ENCODE measurements around the gene STK39.

STK39 gene

DNA sequence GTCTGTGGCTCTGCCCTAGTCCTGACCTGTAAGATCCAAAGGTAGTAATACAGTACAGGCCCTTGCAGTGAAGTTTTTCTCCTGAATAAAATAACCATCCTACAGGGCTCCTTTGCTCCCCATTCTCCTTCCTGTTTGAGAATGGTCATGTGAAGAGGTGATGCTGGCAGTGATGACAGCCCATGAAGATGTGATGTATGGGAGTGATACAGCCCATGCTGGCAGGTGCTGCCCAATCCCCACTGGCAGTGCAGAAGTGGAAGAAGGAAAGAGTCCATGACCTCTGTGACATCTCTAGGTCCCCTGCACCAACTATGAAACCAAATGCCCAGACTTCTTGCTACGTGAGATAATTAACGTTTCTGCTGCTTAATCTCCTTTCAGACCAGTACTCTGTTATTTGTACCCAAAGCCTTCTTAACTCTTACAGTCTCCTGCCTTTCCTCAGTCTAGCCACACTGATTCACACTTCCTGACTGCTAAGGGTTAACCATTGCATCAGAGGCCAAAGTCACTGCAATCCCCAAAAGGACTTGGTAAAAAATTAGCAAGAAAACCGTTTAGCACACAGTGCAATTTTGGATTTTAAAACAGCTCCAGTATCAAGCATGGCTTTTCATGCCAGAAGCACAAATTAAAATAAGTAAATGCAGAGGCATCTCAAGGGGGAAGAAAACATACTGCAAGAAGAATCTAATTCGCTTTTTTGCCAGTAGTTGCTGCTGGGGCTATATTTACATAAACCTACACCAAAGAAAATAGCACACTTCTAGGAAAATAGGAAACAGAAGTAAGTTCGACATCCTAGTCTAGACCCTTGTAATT lies 98.0 kb downstream of the STK39 start:
- Histone ChIP-seq H3K9me3 (ENCODE audit: control insufficient read depth, low read length) (no peaks in the 10 kb centered on the region), H3K4me3 (ENCODE audit: insufficient read depth, low read depth, low read length) (no peak overlapping the region), H3K27ac (ENCODE audit: insufficient read depth, low read depth, low read length, poor library complexity, severe bottlenecking) (no peak overlapping the region), H3K27me3 (ENCODE audit: control insufficient read depth, insufficient read depth, low read length, poor library complexity, severe bottlenecking) (no peaks in the 10 kb centered on the region), H3K36me3 (ENCODE audit: control insufficient read depth, insufficient read depth, low read length) (no peaks in the 10 kb centered on the region), H3K4me1 (ENCODE audit: control insufficient read depth, insufficient read depth, low read length) (no peaks in the 10 kb centered on the region)
- WGBS, 2 experiments: 82 to 88% methylated on average over 5 of the region's 5 CpGs

DNA sequence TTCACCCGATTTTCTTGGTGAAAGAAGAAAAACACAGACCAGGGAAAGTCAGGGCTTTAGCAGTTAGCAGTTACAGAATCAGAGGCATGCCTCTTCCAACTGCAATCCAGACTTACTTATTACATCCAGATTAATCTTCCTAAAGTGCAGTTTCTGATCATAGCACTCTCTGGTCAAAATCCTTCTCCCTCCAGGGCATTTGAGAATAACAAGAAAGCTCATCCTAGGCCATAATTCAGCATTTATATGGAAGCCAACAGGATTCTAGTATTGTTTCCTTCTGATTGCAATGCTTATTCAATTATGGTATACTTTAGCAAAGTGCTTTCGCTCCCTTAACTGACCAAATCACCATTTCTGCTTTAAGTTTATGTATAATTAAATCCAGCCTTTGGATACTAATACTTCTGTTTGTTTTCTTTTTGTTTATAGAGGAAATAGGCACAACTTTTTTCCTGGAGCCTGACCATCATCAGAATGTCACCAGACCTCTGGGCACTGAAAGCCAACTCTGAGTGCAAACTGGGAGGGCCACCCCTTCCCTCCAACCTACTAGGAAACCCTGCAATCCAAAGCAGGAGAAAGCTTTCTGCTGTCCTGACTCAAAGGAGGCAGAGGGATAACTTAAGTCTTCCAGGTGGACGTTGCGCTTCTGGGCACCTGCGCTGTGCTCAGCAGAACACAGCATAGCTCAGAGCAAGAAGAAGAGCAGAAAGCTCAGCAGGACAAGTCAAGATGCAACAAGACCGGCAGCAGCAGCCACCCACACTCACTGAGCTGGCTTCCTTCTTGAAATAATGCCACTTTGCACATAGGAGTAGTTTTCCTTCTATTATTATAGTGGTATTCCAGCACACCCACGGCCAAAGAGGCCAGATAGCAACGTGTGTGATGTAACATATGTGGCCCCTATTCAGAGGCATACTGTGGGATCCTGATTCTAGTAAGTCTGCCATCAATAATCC lies 99.3 kb downstream of the STK39 start:
- 82 to 93% methylated on average over 6 to 8 of the region's 8 CpGs for WGBS, 2 experiments
- no peak overlapping the region for H3K4me3 ChIP-seq (ENCODE audit: insufficient read depth, low read depth, low read length)
- H3K27ac ChIP-seq (ENCODE audit: insufficient read depth, low read depth, low read length, poor library complexity, severe bottlenecking): no peak overlapping the region
- H3K27me3 ChIP-seq (ENCODE audit: control insufficient read depth, insufficient read depth, low read length, poor library complexity, severe bottlenecking): no peaks in the 10 kb centered on the region
- no peaks in the 10 kb centered on the region for H3K4me1 ChIP-seq (ENCODE audit: control insufficient read depth, insufficient read depth, low read length)
- no peaks in the 10 kb centered on the region for H3K36me3 ChIP-seq (ENCODE audit: control insufficient read depth, insufficient read depth, low read length)
- no peaks in the 10 kb centered on the region for H3K9me3 ChIP-seq (ENCODE audit: control insufficient read depth, low read length)

- Histone ChIP-seq H3K4me1 (ENCODE audit: control insufficient read depth, insufficient read depth, low read length) (no peaks in the 10 kb centered on the region), H3K27me3 (ENCODE audit: control insufficient read depth, insufficient read depth, low read length, poor library complexity, severe bottlenecking) (no peaks in the 10 kb centered on the region), H3K9me3 (ENCODE audit: control insufficient read depth, low read length) (no peaks in the 10 kb centered on the region), H3K36me3 (ENCODE audit: control insufficient read depth, insufficient read depth, low read length) (no peaks in the 10 kb centered on the region), H3K27ac (ENCODE audit: insufficient read depth, low read depth, low read length, poor library complexity, severe bottlenecking) (no peak overlapping the region), H3K4me3 (ENCODE audit: insufficient read depth, low read depth, low read length) (no peak overlapping the region)
- WGBS, 2 experiments: 93 to 98% methylated on average over 8 to 9 of the region's 9 CpGs
Observed at GRCh38 chr2:168146892-168147810, 100.2 kb downstream of the STK39 start.

GRCh38 chr2:168145426-168146310 lies 101.7 kb downstream of the STK39 start:
- H3K27ac ChIP-seq (ENCODE audit: insufficient read depth, low read depth, low read length, poor library complexity, severe bottlenecking): no peak overlapping the region
- no peak overlapping the region for H3K4me3 ChIP-seq (ENCODE audit: insufficient read depth, low read depth, low read length)
- WGBS, 2 experiments: 93 to 94% methylated on average over 3 of the region's 3 CpGs
- H3K36me3 ChIP-seq (ENCODE audit: control insufficient read depth, insufficient read depth, low read length): no peaks in the 10 kb centered on the region
- no peaks in the 10 kb centered on the region for H3K27me3 ChIP-seq (ENCODE audit: control insufficient read depth, insufficient read depth, low read length, poor library complexity, severe bottlenecking)
- H3K9me3 ChIP-seq (ENCODE audit: control insufficient read depth, low read length): no peaks in the 10 kb centered on the region
- H3K4me1 ChIP-seq (ENCODE audit: control insufficient read depth, insufficient read depth, low read length): no peaks in the 10 kb centered on the region

DNA sequence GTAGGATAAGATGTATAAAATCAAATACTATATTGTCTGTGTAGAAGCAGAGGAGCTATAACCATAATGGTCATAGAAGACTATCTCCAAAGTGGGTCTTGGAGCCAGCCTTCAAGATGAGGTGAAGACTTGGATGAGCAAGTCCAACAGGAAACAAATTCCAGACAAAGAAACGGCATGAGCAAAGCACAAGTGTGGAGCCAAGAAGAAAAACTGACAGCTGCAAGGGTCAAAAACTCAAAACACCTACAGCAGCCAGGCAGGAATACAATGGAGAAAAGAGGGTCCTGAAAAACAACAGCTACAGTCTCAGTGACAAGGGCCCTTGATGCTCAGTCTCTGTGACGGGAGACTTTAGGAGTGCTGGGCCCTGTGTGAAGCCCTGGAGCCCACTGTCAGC lies 102.4 kb downstream of the STK39 start:
- Histone ChIP-seq H3K4me1 (ENCODE audit: control insufficient read depth, insufficient read depth, low read length) (no peaks in the 10 kb centered on the region), H3K36me3 (ENCODE audit: control insufficient read depth, insufficient read depth, low read length) (no peaks in the 10 kb centered on the region), H3K4me3 (ENCODE audit: insufficient read depth, low read depth, low read length) (no peak overlapping the region), H3K27ac (ENCODE audit: insufficient read depth, low read depth, low read length, poor library complexity, severe bottlenecking) (no peak overlapping the region), H3K27me3 (ENCODE audit: control insufficient read depth, insufficient read depth, low read length, poor library complexity, severe bottlenecking) (no peaks in the 10 kb centered on the region), H3K9me3 (ENCODE audit: control insufficient read depth, low read length) (no peaks in the 10 kb centered on the region)
- WGBS, 2 experiments: 78 to 86% methylated on average over 2 of the region's 2 CpGs

DNA sequence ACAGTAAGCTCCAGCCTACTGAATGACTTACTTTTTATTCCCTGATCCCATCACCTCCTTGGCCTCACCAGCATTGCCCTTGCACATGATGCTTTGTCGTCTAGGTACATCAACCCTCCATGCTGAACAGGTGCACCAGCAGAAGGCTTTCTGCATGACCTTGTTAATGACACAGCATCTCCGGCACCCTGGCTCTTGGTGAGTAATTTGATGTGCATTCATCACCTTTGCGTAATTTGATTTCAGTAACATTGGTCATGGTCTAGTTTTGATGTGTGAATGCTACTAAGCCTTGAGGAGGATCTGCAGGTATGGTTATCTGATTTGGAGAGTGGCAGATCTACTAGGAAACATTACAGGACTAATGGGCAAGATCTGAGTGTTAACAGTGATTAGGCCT lies 103.6 kb downstream of the STK39 start:
- no peaks in the 10 kb centered on the region for H3K27me3 ChIP-seq (ENCODE audit: control insufficient read depth, insufficient read depth, low read length, poor library complexity, severe bottlenecking)
- peaks cover 4% of the 10 kb centered on the region for H3K4me1 ChIP-seq (ENCODE audit: control insufficient read depth, insufficient read depth, low read length)
- H3K4me3 ChIP-seq (ENCODE audit: insufficient read depth, low read depth, low read length): no peak overlapping the region
- H3K36me3 ChIP-seq (ENCODE audit: control insufficient read depth, insufficient read depth, low read length): no peaks in the 10 kb centered on the region
- H3K27ac ChIP-seq (ENCODE audit: insufficient read depth, low read depth, low read length, poor library complexity, severe bottlenecking): no peak overlapping the region
- WGBS, 2 experiments: 94 to 98% methylated on average over 3 of the region's 3 CpGs
- no peaks in the 10 kb centered on the region for H3K9me3 ChIP-seq (ENCODE audit: control insufficient read depth, low read length)

DNA sequence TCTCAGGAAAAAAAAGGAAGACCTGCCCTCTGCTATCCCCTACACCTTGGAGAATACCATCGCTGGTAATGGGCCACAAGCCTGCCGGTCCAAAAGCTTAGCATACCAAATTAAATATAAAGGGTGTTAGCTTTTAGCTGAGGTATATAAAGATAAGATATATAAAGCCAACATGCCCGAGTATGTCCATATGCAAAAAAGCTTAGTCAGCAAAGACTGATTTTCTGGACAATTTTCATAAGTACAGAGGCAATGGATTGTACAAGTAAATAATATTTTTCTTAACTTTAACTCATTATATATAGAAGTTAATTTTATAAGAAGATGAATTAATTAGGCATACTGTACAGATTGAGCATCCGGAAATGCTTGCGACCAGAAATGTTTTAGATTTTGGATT lies 106.5 kb downstream of the STK39 start:
- no peaks in the 10 kb centered on the region for H3K9me3 ChIP-seq (ENCODE audit: control insufficient read depth, low read length)
- no peak overlapping the region for H3K4me3 ChIP-seq (ENCODE audit: insufficient read depth, low read depth, low read length)
- peaks cover 18% of the 10 kb centered on the region for H3K4me1 ChIP-seq (ENCODE audit: control insufficient read depth, insufficient read depth, low read length)
- H3K36me3 ChIP-seq (ENCODE audit: control insufficient read depth, insufficient read depth, low read length): no peaks in the 10 kb centered on the region
- WGBS, 2 experiments: 100% methylated on average over 2 of the region's 5 CpGs; no CpG with 5 or more reads in 1 of the 2 experiments
- no peaks in the 10 kb centered on the region for H3K27me3 ChIP-seq (ENCODE audit: control insufficient read depth, insufficient read depth, low read length, poor library complexity, severe bottlenecking)
- no peak overlapping the region for H3K27ac ChIP-seq (ENCODE audit: insufficient read depth, low read depth, low read length, poor library complexity, severe bottlenecking)

DNA sequence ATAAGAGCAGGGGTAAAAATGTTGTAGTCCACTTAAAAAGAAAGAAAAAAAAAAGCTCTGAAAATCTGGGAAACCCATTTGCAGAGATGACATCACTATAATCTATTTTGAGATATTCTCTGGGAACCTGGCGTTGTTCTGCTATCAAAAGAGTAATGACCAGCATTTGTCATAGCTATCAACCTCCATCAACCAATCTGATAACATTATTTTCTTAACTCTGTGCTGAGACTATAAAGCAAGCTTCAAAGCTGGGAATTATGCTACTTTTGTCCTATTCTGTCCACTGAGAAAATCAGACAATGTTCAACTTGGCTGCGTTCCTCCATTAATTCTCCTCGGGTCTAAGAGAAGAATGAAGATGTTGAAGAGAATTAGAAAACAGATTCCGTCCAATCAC lies 107.5 kb downstream of the STK39 start:
- WGBS, 2 experiments: 91 to 95% methylated on average over 3 to 4 of the region's 4 CpGs
- Histone ChIP-seq H3K4me1 (ENCODE audit: control insufficient read depth, insufficient read depth, low read length) (peaks cover 18% of the 10 kb centered on the region), H3K27me3 (ENCODE audit: control insufficient read depth, insufficient read depth, low read length, poor library complexity, severe bottlenecking) (no peaks in the 10 kb centered on the region), H3K36me3 (ENCODE audit: control insufficient read depth, insufficient read depth, low read length) (no peaks in the 10 kb centered on the region), H3K27ac (ENCODE audit: insufficient read depth, low read depth, low read length, poor library complexity, severe bottlenecking) (no peak overlapping the region), H3K4me3 (ENCODE audit: insufficient read depth, low read depth, low read length) (no peak overlapping the region), H3K9me3 (ENCODE audit: control insufficient read depth, low read length) (no peaks in the 10 kb centered on the region)

DNA sequence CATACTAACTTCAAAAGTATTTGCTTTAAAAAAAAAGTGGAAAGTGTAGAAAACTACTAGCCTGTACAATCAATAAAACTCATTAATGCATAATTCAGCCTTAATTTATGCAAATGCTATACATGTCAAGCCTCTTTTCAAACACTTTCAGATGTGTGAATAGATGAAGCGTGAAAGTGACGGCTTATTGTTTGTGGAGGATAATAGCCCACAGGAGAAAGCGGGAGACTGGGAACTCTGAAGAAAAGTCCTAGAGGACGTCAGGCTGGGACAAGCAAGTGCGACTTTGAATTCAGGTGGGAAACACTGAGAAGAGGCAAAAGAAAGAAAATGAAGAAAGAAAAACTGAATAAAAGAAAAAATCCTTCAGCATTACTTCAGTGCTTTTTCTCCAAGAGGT lies 108.5 kb downstream of the STK39 start:
- Histone ChIP-seq H3K36me3 (ENCODE audit: control insufficient read depth, insufficient read depth, low read length) (no peaks in the 10 kb centered on the region), H3K4me1 (ENCODE audit: control insufficient read depth, insufficient read depth, low read length) (peaks cover 18% of the 10 kb centered on the region), H3K27me3 (ENCODE audit: control insufficient read depth, insufficient read depth, low read length, poor library complexity, severe bottlenecking) (no peaks in the 10 kb centered on the region), H3K4me3 (ENCODE audit: insufficient read depth, low read depth, low read length) (no peak overlapping the region), H3K27ac (ENCODE audit: insufficient read depth, low read depth, low read length, poor library complexity, severe bottlenecking) (no peak overlapping the region), H3K9me3 (ENCODE audit: control insufficient read depth, low read length) (no peaks in the 10 kb centered on the region)
- WGBS, 2 experiments: 24 to 30% methylated on average over 5 of the region's 5 CpGs

Data from ectodermal cell (in vitro differentiated cells).